ENCODE results near the gene LIMCH1.
"Not testable (repeated sequence)": the region's sequence is repeated elsewhere in the genome, so short reads cannot be mapped to it uniquely, and the experiment has no call there.

LIMCH1 gene

GRCh38 chr4:41692717-41693345 is 154.9 kb downstream of the LIMCH1 start:
- peak in 1 of 2 experiments; percentile 53 for DNase-seq

GRCh38 chr4:41693629-41694028 is 155.7 kb downstream of the LIMCH1 start:
- peak in 1 of 2 experiments; percentile 24 for DNase-seq

DNA sequence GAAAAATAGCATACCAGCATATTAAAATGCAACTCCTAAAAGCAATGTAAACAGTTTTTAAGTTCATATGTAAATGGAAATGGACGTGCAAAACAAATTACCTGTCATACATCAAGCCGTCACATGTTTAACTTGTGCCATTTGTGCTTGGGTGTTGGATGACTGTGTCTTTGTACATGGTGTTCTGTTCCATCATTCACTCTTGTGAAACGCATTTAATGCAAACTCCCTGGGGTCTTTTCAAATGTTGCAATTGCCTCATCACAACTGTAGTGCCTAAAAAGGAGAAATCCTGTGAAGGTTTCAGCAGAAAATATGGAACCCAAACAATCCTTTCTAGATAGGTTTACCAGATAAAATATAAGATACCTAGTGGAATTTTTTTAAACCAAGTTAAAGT is 158.2 kb downstream of the LIMCH1 start:
- no peak for DNase-seq

DNA sequence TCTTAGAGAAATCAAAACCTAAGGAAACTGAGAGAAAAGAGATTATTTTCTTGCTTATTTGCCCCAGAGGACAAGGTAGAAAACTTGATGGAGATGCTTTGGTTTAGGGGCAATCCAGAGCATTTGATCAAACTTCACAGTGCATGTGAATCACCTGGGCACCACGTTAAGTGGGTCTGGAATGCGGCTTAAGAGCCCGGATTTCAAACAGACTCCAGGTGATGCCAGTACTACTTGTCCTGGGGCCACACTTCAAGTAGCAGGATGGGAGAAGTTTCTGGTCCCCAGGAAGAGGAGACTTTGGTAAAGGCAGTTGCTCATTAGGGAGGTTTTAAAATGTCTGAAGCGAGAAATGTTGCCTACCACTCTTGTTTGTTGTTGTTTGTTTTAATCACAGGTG is 158.8 kb downstream of the LIMCH1 start:
- no peak for DNase-seq

GRCh38 chr4:41701983-41702382 is 164.0 kb downstream of the LIMCH1 start:
- DNase-seq = no peak

GRCh38 chr4:41702770-41703169 is 164.8 kb downstream of the LIMCH1 start:
- no peak for DNase-seq

DNA sequence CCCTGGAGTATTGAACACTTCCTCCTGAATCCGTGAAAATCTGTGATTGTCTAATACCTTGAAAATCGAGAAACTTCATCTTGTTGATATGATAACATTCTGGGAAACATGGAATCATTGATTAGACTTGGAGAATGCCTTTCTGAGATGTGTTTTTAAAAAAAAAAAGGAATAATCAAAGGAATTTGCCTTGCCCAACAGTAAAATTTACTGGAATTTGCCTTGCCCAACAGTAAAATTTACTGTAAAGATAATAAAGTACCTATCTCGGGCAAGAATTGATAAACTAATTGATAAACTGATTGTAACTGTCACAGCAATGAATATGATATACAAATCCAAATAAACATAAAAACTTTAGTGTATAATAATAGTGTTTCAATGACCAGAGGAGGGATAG is 165.8 kb downstream of the LIMCH1 start:
- DNase-seq = no peak

DNA sequence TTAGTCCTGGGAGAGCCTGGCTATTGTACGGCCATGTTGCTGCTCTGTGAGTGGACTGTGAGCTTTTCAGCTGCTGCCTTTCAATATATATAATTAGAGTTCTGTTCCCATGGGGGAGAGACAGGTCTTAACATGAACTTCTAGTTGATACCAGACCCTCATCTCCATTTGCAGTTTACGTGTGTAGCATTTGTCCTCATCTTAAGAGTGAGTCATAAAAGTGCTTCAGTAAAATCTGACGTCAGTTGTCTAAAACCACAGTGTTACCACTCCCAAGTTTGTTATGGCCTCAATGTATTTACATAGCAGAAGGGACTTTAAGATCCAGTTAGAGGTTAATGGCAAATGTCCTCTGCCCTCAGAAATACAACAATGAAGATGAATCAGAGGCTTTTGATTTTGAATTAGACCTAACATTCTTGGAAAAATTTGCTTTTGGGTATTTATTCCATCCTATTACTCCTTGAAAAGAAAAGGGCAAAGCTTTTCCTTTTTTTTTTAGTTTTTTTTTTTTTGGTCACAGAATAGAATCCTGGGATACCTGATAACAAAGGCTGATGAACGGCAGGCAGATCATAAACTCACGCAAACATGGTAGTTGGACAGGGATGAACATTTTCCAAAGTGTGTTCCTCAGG is 172.0 kb downstream of the LIMCH1 start:
- no peak for DNase-seq

- not testable (repeated sequence) for DNase-seq
Observed at GRCh38 chr4:41711654-41712053, 173.7 kb downstream of the LIMCH1 start.

- DNase-seq = no peak
Observed at GRCh38 chr4:41712425-41712824, 174.5 kb downstream of the LIMCH1 start.

- DNase-seq = no peak
Observed at GRCh38 chr4:41713768-41714167, 175.8 kb downstream of the LIMCH1 start.

DNA sequence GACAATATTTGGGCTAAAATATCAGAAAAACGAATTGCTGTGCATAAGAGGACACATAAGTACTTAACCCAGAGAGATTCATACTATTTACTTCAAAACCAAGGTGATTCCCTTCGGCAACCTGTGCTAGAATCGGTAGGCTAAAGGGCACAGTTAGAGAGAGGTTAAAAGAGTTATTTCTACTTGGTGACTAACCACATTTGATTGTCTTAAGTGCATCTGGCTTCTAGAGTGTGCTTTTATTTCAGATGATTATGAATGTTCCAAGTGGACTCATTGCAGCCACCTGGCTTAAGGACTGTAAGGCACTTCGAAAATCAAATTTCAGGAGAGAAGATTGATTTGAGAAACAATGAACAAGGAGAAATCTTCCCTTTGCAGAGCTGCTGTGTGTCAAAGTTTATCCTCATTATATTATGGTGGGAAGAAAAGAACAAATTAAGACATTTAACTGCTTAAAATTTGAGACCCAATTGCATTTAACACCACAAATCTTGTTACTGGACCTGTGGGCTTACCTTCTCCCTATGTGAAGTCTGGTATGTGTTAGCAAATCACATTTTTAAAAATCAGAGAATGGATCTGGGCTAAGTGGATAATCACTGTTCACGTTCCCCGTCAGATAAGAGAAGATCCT is 176.5 kb downstream of the LIMCH1 start:
- DNase-seq = no peak

GRCh38 chr4:41715155-41715554 is 177.2 kb downstream of the LIMCH1 start:
- DNase-seq = no peak

- no peak for DNase-seq
Observed at GRCh38 chr4:41718907-41719306, 180.9 kb downstream of the LIMCH1 start.

DNA sequence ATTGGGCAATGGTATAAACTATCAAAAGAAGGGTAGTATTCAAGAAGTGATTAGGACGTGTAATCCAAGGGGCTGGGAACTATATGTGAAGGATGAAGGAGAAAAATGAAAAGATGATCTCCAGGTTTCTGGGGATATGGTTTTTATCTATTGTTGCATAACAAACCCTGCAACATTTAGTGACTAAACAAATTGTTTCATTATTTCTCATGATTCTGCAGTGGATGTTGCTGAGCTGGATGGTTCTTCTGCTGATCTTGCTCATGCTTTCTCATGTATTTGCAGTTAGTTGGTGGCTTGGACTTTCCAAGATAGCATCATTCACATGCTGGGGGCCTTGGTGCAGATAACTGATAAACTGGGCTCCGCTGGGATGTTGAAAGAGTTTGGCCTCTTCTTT is 181.5 kb downstream of the LIMCH1 start:
- no peak for DNase-seq

GRCh38 chr4:41722181-41722580 is 184.2 kb downstream of the LIMCH1 start:
- no peak for DNase-seq

DNA sequence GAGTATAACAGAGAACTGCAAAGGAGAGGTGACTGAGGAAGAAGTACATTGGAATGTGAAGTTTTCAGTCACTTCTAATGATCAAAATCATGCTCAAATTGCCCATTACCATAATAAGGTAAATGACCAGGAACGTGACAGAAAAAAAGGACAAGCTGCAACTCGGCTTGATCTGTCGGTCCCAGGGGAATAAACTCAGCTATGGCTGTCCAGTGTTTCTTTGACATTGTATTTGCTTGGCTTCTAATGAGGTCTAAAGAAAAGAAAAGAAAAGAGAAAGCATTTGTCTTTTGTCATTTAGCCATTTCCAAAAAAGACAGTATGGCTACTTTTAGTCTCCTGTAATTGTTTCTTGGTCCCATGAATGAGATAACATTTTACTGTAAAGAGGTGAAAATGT is 185.3 kb downstream of the LIMCH1 start:
- DNase-seq = no peak

DNA sequence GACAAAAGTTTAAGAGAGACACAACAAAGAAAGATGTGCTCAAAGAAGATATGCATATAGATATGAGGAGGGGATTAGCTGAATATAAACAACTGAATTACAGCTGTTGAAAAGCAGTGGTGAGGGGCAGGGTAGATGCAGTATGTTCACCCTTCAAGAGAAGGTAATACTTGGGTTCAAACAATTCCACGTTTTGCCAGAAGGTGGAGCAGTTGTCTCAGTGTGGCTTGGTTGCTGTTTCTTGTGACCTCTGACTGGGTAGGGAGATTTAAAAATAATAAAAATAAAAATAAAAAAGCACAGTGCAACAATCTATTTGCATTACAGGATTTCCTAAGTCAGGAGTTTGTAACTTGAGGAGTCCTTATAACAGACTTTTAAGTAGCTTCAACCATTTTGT is 187.3 kb downstream of the LIMCH1 start:
- no peak for DNase-seq

- DNase-seq = no peak
Observed at GRCh38 chr4:41727861-41728572, 190.1 kb downstream of the LIMCH1 start.

DNA sequence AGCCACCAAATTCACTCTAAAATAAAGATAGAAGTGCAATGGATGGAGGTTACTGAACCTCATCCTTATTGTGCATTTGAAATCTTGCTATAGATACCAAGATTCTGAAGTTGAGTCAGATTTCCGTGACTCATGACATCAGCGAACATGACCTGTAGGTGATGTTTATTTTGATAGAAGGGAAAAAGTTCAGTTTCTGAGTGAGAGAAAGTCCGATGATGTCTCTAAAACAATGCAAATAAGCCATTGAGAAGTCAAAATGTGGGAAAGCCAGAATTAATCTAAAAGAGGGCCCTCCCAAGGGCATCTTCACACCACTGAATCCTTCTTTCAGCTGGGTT is 190.6 kb downstream of the LIMCH1 start:
- no peak for DNase-seq

- no peak for DNase-seq
Observed at GRCh38 chr4:41731569-41732126, 193.7 kb downstream of the LIMCH1 start.

- DNase-seq = no peak
Observed at GRCh38 chr4:41734371-41734770, 196.4 kb downstream of the LIMCH1 start.

DNA sequence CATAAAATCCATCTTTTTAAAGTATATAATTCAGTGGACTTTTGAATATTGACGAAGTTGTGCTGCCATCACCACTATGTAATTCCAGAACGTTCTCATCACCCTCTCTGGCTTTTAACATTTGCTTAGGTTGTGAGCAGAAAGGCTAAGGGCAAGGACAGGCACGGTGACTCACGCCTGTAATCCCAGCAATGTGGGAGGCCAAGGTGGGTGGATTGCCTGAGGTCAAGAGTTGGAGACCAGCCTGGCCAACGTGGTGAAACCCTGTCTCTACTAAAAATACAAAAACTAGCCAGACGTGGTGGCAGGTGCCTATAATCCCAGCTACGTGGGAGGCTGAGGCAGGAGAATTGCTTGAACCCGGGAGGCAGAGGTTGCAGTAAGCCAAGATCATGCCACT is 199.5 kb downstream of the LIMCH1 start:
- DNase-seq = not testable (repeated sequence)

DNA sequence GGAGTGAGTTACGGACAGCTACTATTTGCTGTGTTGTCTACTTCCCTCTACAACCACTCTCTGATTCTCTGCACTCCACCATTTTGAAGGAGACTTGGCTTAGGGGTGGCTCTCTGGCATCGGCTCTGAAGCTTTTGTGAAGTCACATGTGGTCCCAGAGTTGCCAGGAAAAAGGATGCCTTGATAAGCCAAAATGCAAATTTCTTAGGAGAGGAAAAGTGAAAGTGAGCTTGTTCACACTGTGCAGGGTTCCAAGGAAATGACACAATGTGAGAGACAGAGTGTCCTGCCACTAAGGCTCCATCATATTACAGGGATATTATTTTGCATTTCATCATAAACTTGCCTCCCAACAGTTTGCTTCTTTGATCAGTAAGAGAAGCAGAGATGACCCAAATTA is 203.4 kb downstream of the LIMCH1 start:
- DNase-seq = no peak

All from NCI-H446 (cell line).